GM10248 (cell line): Measurements from ENCODE around the gene MTA1.

Experiments
- CTCF ChIA-PET: fragments of 300-600 bp; sonication (Branson Sonifier 250); formaldehyde crosslinking; extraction: SDS; loops from one replicate; lab custom pipeline; 2021; ENCODE audit warnings: antibody characterized with exemption; lab: Yijun Ruan, JAX
- POLR2A ChIA-PET: fragments of 350-650 bp; sonication (Branson Sonifier 250); formaldehyde crosslinking; extraction: SDS; loops from one replicate; lab custom pipeline; 2020; ENCODE audit warnings: antibody characterized with exemption; lab: Yijun Ruan, JAX
- DNase-seq: peaks from one replicate; pipeline ENCODE4 v3.0.0; 2012; ENCODE audit errors: extremely low spot score
- TF ChIP-seq, protein P1 (sequence below): IDR thresholded peaks from 2 replicates; pipeline ENCODE4 v1.5.1; 2012; ENCODE audit warnings: mild to moderate bottlenecking, low read depth; ENCODE audit errors: extremely low read depth, missing control alignments, control extremely low read depth

Gene MTA1

DNA sequence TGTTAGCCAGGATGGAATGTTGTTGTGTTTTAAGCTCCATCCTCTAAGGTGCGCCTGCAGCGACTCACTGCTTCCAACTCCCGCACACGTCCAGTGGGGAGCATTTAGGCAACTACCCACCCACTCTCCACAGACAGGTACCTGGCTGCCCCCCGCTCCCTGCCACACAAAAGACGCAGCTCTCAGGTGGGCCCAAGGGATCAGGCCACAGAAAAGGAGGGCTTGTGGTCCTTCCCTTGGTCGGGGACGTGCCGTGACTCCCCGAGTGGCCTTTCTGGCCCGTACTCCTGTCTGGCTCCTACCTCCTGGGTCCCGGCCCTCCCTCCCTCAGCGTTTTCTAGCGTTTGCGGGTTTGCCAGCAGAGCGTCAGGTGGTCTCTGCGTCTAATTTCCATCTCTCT, 87.6 kb downstream of the MTA1 start:
- CTCF ChIA-PET: interaction anchor here (0.9 kb wide), 1 partner anchor 21 kb away, joined by 5 read pairs; no protein-coding TSS in a partner anchor
- TF ChIP-seq, protein P1, sequence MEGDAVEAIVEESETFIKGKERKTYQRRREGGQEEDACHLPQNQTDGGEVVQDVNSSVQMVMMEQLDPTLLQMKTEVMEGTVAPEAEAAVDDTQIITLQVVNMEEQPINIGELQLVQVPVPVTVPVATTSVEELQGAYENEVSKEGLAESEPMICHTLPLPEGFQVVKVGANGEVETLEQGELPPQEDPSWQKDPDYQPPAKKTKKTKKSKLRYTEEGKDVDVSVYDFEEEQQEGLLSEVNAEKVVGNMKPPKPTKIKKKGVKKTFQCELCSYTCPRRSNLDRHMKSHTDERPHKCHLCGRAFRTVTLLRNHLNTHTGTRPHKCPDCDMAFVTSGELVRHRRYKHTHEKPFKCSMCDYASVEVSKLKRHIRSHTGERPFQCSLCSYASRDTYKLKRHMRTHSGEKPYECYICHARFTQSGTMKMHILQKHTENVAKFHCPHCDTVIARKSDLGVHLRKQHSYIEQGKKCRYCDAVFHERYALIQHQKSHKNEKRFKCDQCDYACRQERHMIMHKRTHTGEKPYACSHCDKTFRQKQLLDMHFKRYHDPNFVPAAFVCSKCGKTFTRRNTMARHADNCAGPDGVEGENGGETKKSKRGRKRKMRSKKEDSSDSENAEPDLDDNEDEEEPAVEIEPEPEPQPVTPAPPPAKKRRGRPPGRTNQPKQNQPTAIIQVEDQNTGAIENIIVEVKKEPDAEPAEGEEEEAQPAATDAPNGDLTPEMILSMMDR: no peak
- POLR2A ChIA-PET: no interaction called here
- DNase-seq: no peak

GRCh38 chr14:105508069-105508468, 88.4 kb downstream of the MTA1 start:
- POLR2A ChIA-PET: no interaction called here
- CTCF ChIA-PET: no interaction called here
- no peak for DNase-seq
- TF ChIP-seq, protein P1: no peak

DNA sequence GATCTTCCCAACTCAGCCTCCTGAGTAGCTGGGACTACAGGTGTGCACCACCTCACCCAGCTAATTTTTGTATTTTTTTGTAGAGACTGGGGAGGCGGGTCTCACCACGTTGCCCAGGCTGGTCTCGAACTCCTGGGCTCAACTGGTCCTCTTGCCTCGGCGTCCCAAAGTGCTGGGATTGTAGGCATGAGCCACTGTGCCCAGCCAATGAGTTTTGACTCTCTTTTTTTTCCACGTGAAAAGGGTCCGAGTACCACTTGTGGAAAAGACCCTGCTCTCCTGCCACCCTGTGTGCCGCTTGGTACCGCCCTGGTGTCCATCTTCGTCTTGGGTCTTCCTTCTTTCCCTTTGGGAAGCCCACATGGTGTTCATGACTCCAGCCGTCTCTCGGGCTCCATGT, 89.0 kb downstream of the MTA1 start:
- ChIA-PET POLR2A (no interaction called here), CTCF (no interaction called here)
- TF ChIP-seq, protein P1: no peak
- no peak for DNase-seq

DNA sequence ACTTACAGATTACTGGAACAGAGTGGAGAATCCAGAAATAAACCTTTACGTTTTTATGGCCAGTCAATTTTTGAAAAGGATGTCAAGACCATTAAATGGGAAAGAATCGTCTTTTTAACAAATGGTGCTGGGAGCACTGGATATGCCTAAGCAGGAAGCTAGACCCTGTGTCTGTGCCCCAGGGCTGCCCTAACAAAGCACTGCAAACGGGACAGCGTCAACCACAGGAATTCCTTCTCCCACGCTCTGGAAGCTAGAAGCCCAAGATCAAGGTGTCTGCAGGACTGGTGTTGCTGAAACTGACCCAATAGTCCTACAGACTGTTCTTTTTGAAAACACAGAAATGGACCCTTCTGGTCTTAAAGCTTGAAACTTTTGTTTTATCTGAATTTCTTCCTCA, 97.5 kb downstream of the MTA1 start:
- ChIA-PET CTCF (interaction anchor here (0.8 to 2.6 kb wide), 3 partner anchors 9 to 901 kb away, joined by 3 to 12 read pairs (median 4); no protein-coding TSS in a partner anchor), POLR2A (no interaction called here)
- no peak for DNase-seq

GRCh38 chr14:105519946-105520698, 100.5 kb downstream of the MTA1 start:
- TF ChIP-seq, protein P1: no peak
- no peak for DNase-seq
- POLR2A ChIA-PET: no interaction called here
- CTCF ChIA-PET: interaction anchor here (0.9 kb wide), 1 partner anchor 8 kb away, joined by 3 read pairs; no protein-coding TSS in a partner anchor

More for the DNA sequence above, 97.5 kb downstream of the MTA1 start:
- TF ChIP-seq, protein P1: no peak
